ENCODE data around the gene DGKD.

DGKD gene

DNA sequence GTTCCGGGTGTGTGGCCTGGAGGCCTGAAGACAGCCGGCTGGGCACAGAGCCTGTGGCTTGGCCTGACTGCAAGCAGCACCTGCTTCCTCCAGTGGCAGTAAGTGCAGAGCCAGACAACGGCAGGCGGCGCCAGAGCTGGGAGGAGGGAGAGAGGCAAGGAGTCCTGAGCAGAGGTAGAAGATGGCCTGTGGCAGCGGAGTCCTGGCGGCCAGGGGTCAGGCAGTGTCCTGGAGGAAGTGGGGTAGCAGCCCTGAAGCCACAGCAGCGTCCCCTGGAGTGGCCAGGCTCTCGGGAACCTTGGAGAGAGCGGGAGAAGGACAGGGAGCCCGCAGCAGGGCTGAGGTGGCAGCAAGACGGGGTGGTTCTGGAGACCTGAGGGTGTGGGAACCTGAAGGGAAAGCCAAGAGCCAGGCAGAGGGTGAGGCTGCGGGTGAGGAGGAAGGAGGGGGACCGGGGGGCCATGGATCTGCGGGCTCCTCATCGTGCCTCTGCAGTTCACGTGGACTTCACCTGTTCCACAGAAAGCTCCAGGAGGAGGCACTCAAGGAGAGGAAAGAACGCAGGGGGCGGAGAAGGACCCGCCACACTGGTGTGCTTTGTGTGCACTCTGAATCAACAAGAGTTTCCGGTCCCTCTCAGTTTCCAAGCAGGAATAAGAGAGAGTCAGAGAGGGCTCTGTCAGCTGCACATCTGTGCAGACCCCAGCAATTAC lies 126.4 kb downstream of the DGKD start:
- peak; percentile 63 for TF ChIP-seq CTCF (IDR thresholded peaks at IDR 0.05)

DNA sequence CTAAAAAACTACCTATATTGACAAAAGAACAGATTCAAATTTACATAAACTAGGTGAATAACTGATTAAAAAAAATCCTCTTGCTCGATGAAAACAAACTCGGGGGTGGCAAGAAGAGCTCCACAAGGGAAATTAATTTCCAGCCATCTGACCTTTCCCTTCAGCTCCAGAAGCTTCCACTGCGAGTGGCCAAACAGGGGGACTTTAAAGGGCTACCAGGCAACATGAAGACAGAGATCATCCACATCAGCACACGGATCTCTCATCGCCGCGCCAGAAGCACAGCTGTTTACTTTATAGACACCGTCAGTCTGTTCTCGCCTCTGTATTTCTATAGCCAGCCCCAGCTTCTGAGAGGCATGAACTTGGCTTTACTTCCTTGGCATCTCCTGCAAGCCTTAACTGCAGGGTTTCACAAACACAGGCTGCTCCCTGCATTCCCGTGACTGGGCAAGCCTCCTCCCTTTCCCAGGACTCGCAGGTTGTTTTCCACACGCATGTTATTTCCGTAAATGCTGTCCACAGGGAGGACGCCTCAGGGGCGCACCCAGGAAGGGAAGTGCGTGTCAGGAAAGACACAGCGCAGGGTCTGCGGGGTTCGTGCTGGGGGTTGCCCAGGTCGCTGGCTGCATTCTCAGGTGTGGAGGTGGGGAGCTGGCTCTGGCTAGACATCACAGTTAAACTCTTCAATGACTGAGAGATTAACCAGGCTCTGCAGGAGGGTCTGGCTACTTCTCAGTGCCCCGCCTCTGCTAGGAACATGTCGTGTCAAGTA lies 127.3 kb downstream of the DGKD start:
- TF ChIP-seq CTCF (IDR thresholded peaks at IDR 0.05), result no peak

GRCh38 chr2:233482616-233483015 lies 128.3 kb downstream of the DGKD start:
- no peak for TF ChIP-seq CTCF (IDR thresholded peaks at IDR 0.05)

GRCh38 chr2:233485726-233486125 lies 131.4 kb downstream of the DGKD start:
- TF ChIP-seq CTCF (IDR thresholded peaks at IDR 0.05), result no peak

GRCh38 chr2:233486357-233486756 lies 132.1 kb downstream of the DGKD start:
- no peak for TF ChIP-seq CTCF (IDR thresholded peaks at IDR 0.05)

DNA sequence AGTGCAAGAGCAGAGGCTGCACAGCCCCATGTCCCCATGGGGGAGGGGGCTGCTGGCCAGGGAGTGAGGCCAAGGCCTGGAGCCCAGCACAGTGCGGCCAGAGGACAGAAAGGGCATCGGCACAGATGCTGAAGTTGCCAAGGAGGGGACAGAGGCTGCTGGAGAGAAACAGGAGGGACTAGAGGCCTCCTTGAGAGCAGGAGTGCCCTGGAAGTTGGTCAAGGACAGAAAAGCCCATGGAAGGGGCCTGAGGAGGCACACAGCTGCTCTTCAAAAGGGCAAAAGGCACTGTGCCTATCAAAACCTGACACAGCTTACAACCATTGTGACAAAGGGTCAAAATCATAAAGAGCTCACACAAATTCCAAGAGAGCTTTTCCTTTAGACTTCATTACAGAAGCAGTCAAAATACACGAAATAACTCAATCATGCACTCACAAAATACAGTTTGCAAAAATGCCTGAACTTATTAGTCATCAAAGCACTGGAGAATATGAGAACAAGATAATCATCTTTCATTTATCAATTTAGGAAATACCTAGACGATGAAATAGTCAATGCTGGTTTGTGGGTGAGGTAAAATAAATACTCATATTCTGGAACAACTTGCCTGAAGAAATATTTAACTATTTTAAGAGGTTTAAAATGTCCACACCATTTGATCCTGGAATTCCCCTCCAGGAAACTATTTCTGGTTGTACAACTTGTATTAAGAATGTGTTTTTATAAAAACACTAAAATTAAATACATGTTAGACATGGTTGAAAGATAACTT lies 132.7 kb downstream of the DGKD start:
- TF ChIP-seq CTCF (IDR thresholded peaks at IDR 0.05), result no peak

- no peak for TF ChIP-seq CTCF (IDR thresholded peaks at IDR 0.05)
These were observed 133.6 kb downstream of the DGKD start for GRCh38 chr2:233487748-233488345.

Measured in LNCAP (cell line).